ENCODE measurements around the gene PCSK7.

Gene PCSK7

GRCh38 chr11:117232092-117232878 is 412 bp upstream of the PCSK7 start, which contains the start of gene RNF214:
TSS of gene RNF214 (plus strand) at chr11:117232671. CDS start at chr11:117234273, 1,602 bp downstream.
- intact Hi-C loops (cut with DNase I), result loop anchor here (1.0 to 10.0 kb wide), 2 partner anchors 84 to 457 kb away; partner anchors contain the start of genes BACE1 and BUD13
- peak; percentile 72 to 98 (median 83) for DNase-seq

GRCh38 chr11:117230999-117231841 is 653 bp downstream of the PCSK7 start:
- intact Hi-C loops (cut with DNase I), result loop anchor here (10.0 kb wide), 1 partner anchor 456 kb away; the partner anchor contains the start of gene BUD13
- no peak for DNase-seq

- intact Hi-C loops (cut with DNase I), result loop anchor here (10.0 kb wide), 1 partner anchor 456 kb away; the partner anchor contains the start of gene BUD13
- DNase-seq, result no peak
These were observed 1.4 kb downstream of the PCSK7 start for GRCh38 chr11:117230286-117230961.

GRCh38 chr11:117229931-117230285 is 2.0 kb downstream of the PCSK7 start:
- no peak for DNase-seq
- intact Hi-C loops (cut with DNase I), result loop anchor here (2.0 to 10.0 kb wide), 3 partner anchors 49 to 455 kb away; partner anchors contain the start of genes APOA5 and BUD13

GRCh38 chr11:117229411-117229810 is 2.5 kb downstream of the PCSK7 start:
- DNase-seq, result peak in 1 of 10 donors; percentile 87
- intact Hi-C loops (cut with DNase I), result loop anchor here (2.0 to 5.0 kb wide), 2 partner anchors 49 to 437 kb away; partner anchors contain the start of gene APOA5

GRCh38 chr11:117228091-117228490 is 3.8 kb downstream of the PCSK7 start:
- intact Hi-C loops (cut with DNase I), result loop anchor here (2.0 to 5.0 kb wide), 2 partner anchors 47 to 436 kb away; partner anchors contain the start of gene APOA5
- DNase-seq, result peak in 2 of 10 donors; percentile 48 to 65

- intact Hi-C loops (cut with DNase I), result loop anchor here (5.0 kb wide), 1 partner anchor 434 kb away; the partner anchor contains the start of gene APOA5
- peak in 6 of 10 donors; percentile 31 to 87 (median 43) for DNase-seq
These were observed 5.2 kb downstream of the PCSK7 start for GRCh38 chr11:117226388-117227385.

GRCh38 chr11:117225553-117226170 is 6.2 kb downstream of the PCSK7 start:
- peak in 1 of 10 donors; percentile 54 for DNase-seq
- intact Hi-C loops (cut with DNase I), result loop anchor here (5.0 kb wide), 1 partner anchor 433 kb away; the partner anchor contains the start of gene APOA5

- peak in 1 of 10 donors; percentile 67 for DNase-seq
- intact Hi-C loops (cut with DNase I), result no loop called here
These were observed 7.9 kb downstream of the PCSK7 start for GRCh38 chr11:117223741-117224689.

- intact Hi-C loops (cut with DNase I), result no loop called here
- DNase-seq, result peak in 1 of 10 donors; percentile 57
These were observed 8.7 kb downstream of the PCSK7 start for GRCh38 chr11:117222991-117223740.

GRCh38 chr11:117221775-117222517 is 9.9 kb downstream of the PCSK7 start:
- DNase-seq, result peak in 1 of 10 donors; percentile 82
- intact Hi-C loops (cut with DNase I), result no loop called here

- intact Hi-C loops (cut with DNase I), result no loop called here
- peak in 2 of 10 donors; percentile 56 to 67 for DNase-seq
These were observed 10.7 kb downstream of the PCSK7 start for GRCh38 chr11:117220999-117221774.

- intact Hi-C loops (cut with DNase I), result no loop called here
- peak; percentile 21 to 89 (median 51) for DNase-seq
These were observed 11.3 kb downstream of the PCSK7 start for GRCh38 chr11:117220568-117220967.

GRCh38 chr11:117219995-117220394 is 11.9 kb downstream of the PCSK7 start:
- no peak for DNase-seq
- intact Hi-C loops (cut with DNase I), result no loop called here

- intact Hi-C loops (cut with DNase I), result no loop called here
- DNase-seq, result peak in 2 of 10 donors; percentile 59 to 70
These were observed 12.4 kb downstream of the PCSK7 start for GRCh38 chr11:117219455-117219854.
